ENCODE measurements around the gene APBA1. TPM values are rescaled to one million over a fixed set of nuclear protein-coding genes. Genes with fewer than 3 reads are reported as not detected.

Gene APBA1
- total RNA-seq, 3 donors from 2014 or later: 10.1 to 14.4 (median 12.7) TPM

- no peaks in the 10 kb centered on the region for H3K4me1 ChIP-seq (ENCODE audit: low read depth)
- no peak overlapping the region for H3K4me3 ChIP-seq
- intact Hi-C loops (cut with DNase I, micrococcal nuclease): no loop called here
- no peaks in the 10 kb centered on the region for H3K9me3 ChIP-seq
- no peaks in the 10 kb centered on the region for H3K36me3 ChIP-seq (ENCODE audit: low read depth)
- peak; percentile 100 for ATAC-seq
- peak in 1 of 3 donors; percentile 53 for DNase-seq
- TF ChIP-seq CTCF (IDR thresholded peaks at IDR 0.05): no peak
These were observed 186.7 kb downstream of the APBA1 start for GRCh38 chr9:69485466-69485865.

GRCh38 chr9:69483886-69484422 is 188.2 kb downstream of the APBA1 start:
- no peak for DNase-seq
- no peak for TF ChIP-seq CTCF (IDR thresholded peaks at IDR 0.05)
- Histone ChIP-seq H3K36me3 (ENCODE audit: low read depth) (no peaks in the 10 kb centered on the region), H3K9me3 (no peaks in the 10 kb centered on the region), H3K4me1 (ENCODE audit: low read depth) (no peaks in the 10 kb centered on the region), H3K4me3 (no peak overlapping the region)
- intact Hi-C loops (cut with DNase I, micrococcal nuclease): no loop called here
- ATAC-seq: no peak

GRCh38 chr9:69476797-69477196 is 195.4 kb downstream of the APBA1 start:
- no peaks in the 10 kb centered on the region for H3K36me3 ChIP-seq (ENCODE audit: low read depth)
- peaks cover 7% of the 10 kb centered on the region for H3K4me1 ChIP-seq (ENCODE audit: low read depth)
- no peak for TF ChIP-seq CTCF (IDR thresholded peaks at IDR 0.05)
- intact Hi-C loops (cut with DNase I, micrococcal nuclease): no loop called here
- peak; percentile 72 for ATAC-seq
- H3K9me3 ChIP-seq: no peaks in the 10 kb centered on the region
- no peak for DNase-seq
- H3K4me3 ChIP-seq: no peak overlapping the region

- no peak for TF ChIP-seq CTCF (IDR thresholded peaks at IDR 0.05)
- Histone ChIP-seq H3K4me3 (no peak overlapping the region), H3K4me1 (ENCODE audit: low read depth) (peaks cover 15% of the 10 kb centered on the region), H3K9me3 (no peaks in the 10 kb centered on the region), H3K36me3 (ENCODE audit: low read depth) (no peaks in the 10 kb centered on the region)
- no peak for DNase-seq
- intact Hi-C loops (cut with DNase I, micrococcal nuclease): no loop called here
- ATAC-seq: no peak
These were observed 196.2 kb downstream of the APBA1 start for GRCh38 chr9:69476016-69476415.

GRCh38 chr9:69474821-69475220 is 197.3 kb downstream of the APBA1 start:
- DNase-seq: no peak
- ATAC-seq: no peak

More at GRCh38 chr9:69474821-69475220, 197.3 kb downstream of the APBA1 start:
- Histone ChIP-seq H3K9me3 (no peaks in the 10 kb centered on the region), H3K36me3 (ENCODE audit: low read depth) (no peaks in the 10 kb centered on the region), H3K4me3 (no peak overlapping the region), H3K4me1 (ENCODE audit: low read depth) (peaks cover 20% of the 10 kb centered on the region)
- intact Hi-C loops (cut with DNase I, micrococcal nuclease): no loop called here
- no peak for TF ChIP-seq CTCF (IDR thresholded peaks at IDR 0.05)

All from mucosa of descending colon (tissue), 3 donors.